ENCODE data around the gene SLC35E1.

DNA sequence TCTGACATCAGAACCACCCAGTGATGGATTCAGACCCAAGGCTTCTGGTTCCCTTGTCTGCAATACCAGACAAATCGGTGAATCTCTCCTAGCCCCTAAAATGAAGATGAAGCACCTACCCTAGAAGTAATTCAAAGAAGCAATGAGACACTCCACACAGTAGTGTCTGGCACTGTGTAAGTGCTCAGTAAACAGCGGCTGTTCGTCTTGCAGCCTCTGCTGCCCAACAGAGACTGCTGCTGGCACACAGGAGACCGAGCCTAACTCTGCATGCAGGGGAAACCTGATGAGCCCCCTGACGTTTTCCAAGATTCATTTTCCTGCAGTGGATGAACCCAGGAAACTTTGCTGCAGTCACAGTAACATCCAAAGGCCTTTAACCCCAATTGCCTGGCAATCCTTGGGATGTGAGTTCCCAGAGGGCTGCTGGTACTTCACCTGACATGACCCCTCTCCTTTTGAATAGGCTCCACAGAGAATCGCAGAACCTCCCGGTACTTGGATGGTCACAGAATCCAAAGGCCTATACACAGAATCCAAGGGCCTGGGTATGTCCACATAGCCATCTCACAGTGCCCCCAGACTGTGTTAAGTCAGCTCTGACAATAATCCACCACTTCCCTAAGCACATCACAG lies 49.1 kb upstream of the SLC35E1 start:
- no peak for TF ChIP-seq SOX15 (CRISPR knock-in tag; IDR thresholded peaks at IDR 0.05)
- TF ChIP-seq RELA (CRISPR knock-in tag; IDR thresholded peaks at IDR 0.05; ENCODE audit: borderline replicate concordance): no peak
- TF ChIP-seq, protein P1, sequence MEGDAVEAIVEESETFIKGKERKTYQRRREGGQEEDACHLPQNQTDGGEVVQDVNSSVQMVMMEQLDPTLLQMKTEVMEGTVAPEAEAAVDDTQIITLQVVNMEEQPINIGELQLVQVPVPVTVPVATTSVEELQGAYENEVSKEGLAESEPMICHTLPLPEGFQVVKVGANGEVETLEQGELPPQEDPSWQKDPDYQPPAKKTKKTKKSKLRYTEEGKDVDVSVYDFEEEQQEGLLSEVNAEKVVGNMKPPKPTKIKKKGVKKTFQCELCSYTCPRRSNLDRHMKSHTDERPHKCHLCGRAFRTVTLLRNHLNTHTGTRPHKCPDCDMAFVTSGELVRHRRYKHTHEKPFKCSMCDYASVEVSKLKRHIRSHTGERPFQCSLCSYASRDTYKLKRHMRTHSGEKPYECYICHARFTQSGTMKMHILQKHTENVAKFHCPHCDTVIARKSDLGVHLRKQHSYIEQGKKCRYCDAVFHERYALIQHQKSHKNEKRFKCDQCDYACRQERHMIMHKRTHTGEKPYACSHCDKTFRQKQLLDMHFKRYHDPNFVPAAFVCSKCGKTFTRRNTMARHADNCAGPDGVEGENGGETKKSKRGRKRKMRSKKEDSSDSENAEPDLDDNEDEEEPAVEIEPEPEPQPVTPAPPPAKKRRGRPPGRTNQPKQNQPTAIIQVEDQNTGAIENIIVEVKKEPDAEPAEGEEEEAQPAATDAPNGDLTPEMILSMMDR (IDR thresholded peaks at IDR 0.05): no peak
- TF ChIP-seq, protein P2, sequence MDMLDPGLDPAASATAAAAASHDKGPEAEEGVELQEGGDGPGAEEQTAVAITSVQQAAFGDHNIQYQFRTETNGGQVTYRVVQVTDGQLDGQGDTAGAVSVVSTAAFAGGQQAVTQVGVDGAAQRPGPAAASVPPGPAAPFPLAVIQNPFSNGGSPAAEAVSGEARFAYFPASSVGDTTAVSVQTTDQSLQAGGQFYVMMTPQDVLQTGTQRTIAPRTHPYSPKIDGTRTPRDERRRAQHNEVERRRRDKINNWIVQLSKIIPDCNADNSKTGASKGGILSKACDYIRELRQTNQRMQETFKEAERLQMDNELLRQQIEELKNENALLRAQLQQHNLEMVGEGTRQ (CRISPR knock-in tag; IDR thresholded peaks at IDR 0.05): no peak
- TF ChIP-seq ZNF423 (CRISPR knock-in tag; IDR thresholded peaks at IDR 0.05): no peak
- no peak for TF ChIP-seq JUN (CRISPR knock-in tag; IDR thresholded peaks at IDR 0.05)
- TF ChIP-seq TCF7 (CRISPR knock-in tag; IDR thresholded peaks at IDR 0.05; ENCODE audit: low read depth): no peak
- TF ChIP-seq, protein P3, sequence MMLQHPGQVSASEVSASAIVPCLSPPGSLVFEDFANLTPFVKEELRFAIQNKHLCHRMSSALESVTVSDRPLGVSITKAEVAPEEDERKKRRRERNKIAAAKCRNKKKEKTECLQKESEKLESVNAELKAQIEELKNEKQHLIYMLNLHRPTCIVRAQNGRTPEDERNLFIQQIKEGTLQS (CRISPR knock-in tag; conservative IDR thresholded peaks at IDR 0.05): no peak
- no peak for TF ChIP-seq NR2C2 (CRISPR knock-in tag; IDR thresholded peaks at IDR 0.05)
